GM12878 (cell line): Measurements from ENCODE around the gene MEGF6. TPM values are rescaled to one million over a fixed set of nuclear protein-coding genes. Genes with fewer than 3 reads are reported as not detected.

Experiments used
- ATAC-seq: fragments of 200-7000 bp; cut with Tn5 transposase; 3 replicates; pipeline ENCODE4 v1.9.1; 2020; ENCODE audit warnings: mild to moderate bottlenecking, moderate library complexity
- BruUV-seq: library from RNA; stranded (reverse); fragments of 400-500 nt; replicated peaks from 2 replicates; lab custom pipeline; 2021; lab: Mats Ljungman, UMichigan
- CTCF ChIA-PET: fragments of 300-600 bp; sonication (Branson Sonifier 250); formaldehyde crosslinking; extraction: SDS; loops from one replicate; lab custom pipeline; 2021; ENCODE audit warnings: inconsistent platforms; lab: Yijun Ruan, JAX
- POLR2A ChIA-PET: fragments of 350-600 bp; formaldehyde crosslinking; extraction: SDS; loops from one replicate; lab custom pipeline; 2021; ENCODE audit warnings: inconsistent platforms; lab: Charles Lee
- RAD21 ChIA-PET: fragments of 300-600 bp; sonication (Branson Sonifier 250); formaldehyde crosslinking; loops from one replicate; lab custom pipeline; 2023; ENCODE audit warnings: antibody characterized with exemption; ENCODE audit not compliant: unreplicated experiment; lab: Charles Lee
- SMC1A ChIA-PET: fragments of 300-600 bp; sonication (Branson Sonifier 250); formaldehyde crosslinking; loops from one replicate; lab custom pipeline; 2023; ENCODE audit not compliant: unreplicated experiment, uncharacterized antibody; lab: Charles Lee
- DNase-seq: peaks from one replicate; pipeline ENCODE4 v3.0.0-alpha.2; 2011; ENCODE audit warnings: low read depth, low spot score
- FAIRE-seq: peaks from 3 replicates; lab custom pipeline; 2011; peaks lifted over from hg19 to GRCh38; lab: Jason Lieb, UNC
- H2AFZ ChIP-seq: 2 replicates; pipeline ENCODE4 v1.6.0; 2011; ENCODE audit warnings: low read depth, low read length, control low read depth; ENCODE audit not compliant: control insufficient read depth
- H3K27ac ChIP-seq: 2 replicates; pipeline ENCODE4 v1.5.1; 2011; ENCODE audit warnings: control low read depth; ENCODE audit not compliant: control insufficient read depth, insufficient read depth
- H3K27me3 ChIP-seq, 2 experiments: replicated peaks in 1 of 2; 2 replicates each; pipeline versions ENCODE4 v1.6.0 to v1.6.1; 2011; ENCODE audit warnings: low read length in 1 of 2; ENCODE audit not compliant: control insufficient read depth in 2 of 2, insufficient read depth in 2 of 2
- H3K36me3 ChIP-seq, 2 experiments: 2 replicates each; pipeline ENCODE4 v1.5.1; 2011; ENCODE audit warnings: low read length in 1 of 2; ENCODE audit not compliant: control insufficient read depth in 2 of 2, insufficient read depth in 2 of 2
- H3K4me1 ChIP-seq: 2 replicates; pipeline ENCODE4 v1.6.1; 2011; ENCODE audit warnings: mild to moderate bottlenecking, low read length, moderate library complexity, mixed read lengths; ENCODE audit not compliant: control insufficient read depth, insufficient read depth
- H3K4me2 ChIP-seq: 2 replicates; pipeline ENCODE4 v1.6.0; 2011; ENCODE audit warnings: control low read depth; ENCODE audit not compliant: control insufficient read depth, insufficient read depth
- H3K4me3 ChIP-seq: fragments of 200-600 bp; sonication (generic); 2 replicates; pipeline ENCODE4 v1.5.1; 2016
- H3K79me2 ChIP-seq: 2 replicates; pipeline ENCODE4 v1.6.0; 2011; ENCODE audit warnings: low read length; ENCODE audit not compliant: control insufficient read depth, insufficient read depth
- H3K9ac ChIP-seq: 2 replicates; pipeline ENCODE4 v1.8.0; 2011; ENCODE audit warnings: low read length, control low read depth, mixed read lengths; ENCODE audit not compliant: control insufficient read depth, insufficient read depth
- H3K9me3 ChIP-seq: replicated peaks from 3 replicates; pipeline ENCODE4 v1.5.1; 2011; ENCODE audit warnings: mild to moderate bottlenecking, low read length; ENCODE audit not compliant: control insufficient read depth, insufficient read depth
- H4K20me1 ChIP-seq: 2 replicates; pipeline ENCODE4 v1.6.0; 2011; ENCODE audit not compliant: control insufficient read depth, insufficient read depth
- BMI1 ChIP-seq: fragments of 450-650 bp; IDR thresholded peaks from 2 replicates; pipeline ENCODE4 v1.6.1; 2016; ENCODE audit warnings: mild to moderate bottlenecking, moderate library complexity, borderline replicate concordance
- CHD4 ChIP-seq: fragments of 200-600 bp; sonication (generic); IDR thresholded peaks from 2 replicates; pipeline ENCODE4 v1.6.1; 2016; ENCODE audit warnings: mild to moderate bottlenecking
- IRF5 ChIP-seq: fragments of 450-650 bp; IDR thresholded peaks from 2 replicates; pipeline ENCODE4 v1.6.1; 2017; ENCODE audit warnings: borderline replicate concordance
- RAD51 ChIP-seq: fragments of 450-650 bp; IDR thresholded peaks from 2 replicates; pipeline ENCODE4 v1.6.1; 2016; ENCODE audit warnings: moderate library complexity, mild to moderate bottlenecking, inconsistent platforms
- RFX5 ChIP-seq: IDR thresholded peaks from 2 replicates; pipeline ENCODE4 v1.6.1; 2011; ENCODE audit warnings: low read depth, low read length, improper control_type of control experiment
- TAF1 ChIP-seq: IDR thresholded peaks from 2 replicates; pipeline ENCODE4 v1.6.1; 2011; ENCODE audit warnings: mild to moderate bottlenecking, low read depth, low read length, borderline replicate concordance
- ZBTB33 ChIP-seq: fragments of 450-650 bp; IDR thresholded peaks from 2 replicates; pipeline ENCODE4 v1.6.1; 2017; ENCODE audit warnings: mild to moderate bottlenecking
- ZBTB4 ChIP-seq: fragments of 450-650 bp; formaldehyde crosslinking; IDR thresholded peaks from 2 replicates; pipeline ENCODE4 v1.4.0; 2022; ENCODE audit warnings: mild to moderate bottlenecking, moderate library complexity
- ZBTB40 ChIP-seq: fragments of 450-650 bp; IDR thresholded peaks from 2 replicates; pipeline ENCODE4 v1.6.1; 2016; ENCODE audit warnings: mild to moderate bottlenecking, moderate library complexity, borderline replicate concordance
- WGBS: methylation state at CpG from one replicate; pipeline ENCODE4 v1.1.6; 2016; ENCODE audit warnings: low lambda C conversion rate; ENCODE audit not compliant: insufficient replicate concordance, insufficient coverage; ENCODE audit errors: missing lambda C conversion rate; 5-methylcytosine and 5-hydroxymethylcytosine counted together
- in situ Hi-C: fragments of 300-500 bp; cut with MboI; formaldehyde crosslinking; loops from 9 replicates; pipeline ENCODE4 v1.14.3; 2018; ENCODE audit warnings: mixed read lengths
- intact Hi-C: fragments of 100-400 bp; cut with micrococcal nuclease; formaldehyde crosslinking; loops from one replicate; pipeline ENCODE4 v1.14.2; 2022; ENCODE audit not compliant: unreplicated experiment
- polyA plus RNA-seq, 11 experiments: library from polyadenylated mRNA; depleted of rRNA in 4 of 11; unstranded in 6 of 11; stranded (reverse) in 5 of 11; fragments of >200 nt; fragmentation: Nextera tagmentation in 4 of 11; fragmentation: Illumina TruSeq in 1 of 11; extraction: Ambion mirVana in 4 of 11; extraction: Trizol in 1 of 11; gene quantifications; 1 replicate in 1 of 11; 2 replicates in 10 of 11; pipeline versions ENCODE4 v1.2.1 to v1.2.3, GENCODE V29; 2011 to 2016; ENCODE audit warnings: inconsistent platforms in 2 of 11, missing spikeins in 2 of 11, low read depth in 1 of 11
- total RNA-seq, 4 experiments: library from RNA; depleted of rRNA in 3 of 4; stranded (reverse); fragments of >200 nt in 3 of 4; fragmentation: Illumina TruSeq in 1 of 4; extraction: Trizol in 1 of 4; gene quantifications; 2 replicates each; pipeline versions ENCODE4 v1.2.1 to v1.2.3, GENCODE V29; 2013 to 2021

Gene MEGF6
- total and polyA plus RNA-seq, 10 of the 15 experiments (the other 5 are each of a cell fraction or from before 2014, with no cell fraction given) = 0.03 to 0.41 TPM; not detected in 8

GRCh38 chr1:3499611-3500010 lies 111.7 kb downstream of the MEGF6 start (continued):
- TF ChIP-seq ZBTB40 (no peak), RAD51 (no peak), IRF5 (no peak), CHD4 (no peak)

GRCh38 chr1:3498986-3499385 lies 112.3 kb downstream of the MEGF6 start:
- H3K27me3 ChIP-seq = no peaks in the 10 kb centered on the region
- no peaks in the 10 kb centered on the region for H3K79me2 ChIP-seq
- no peak for ATAC-seq
- no peaks in the 10 kb centered on the region for H3K36me3 ChIP-seq
- H3K4me1 ChIP-seq = no peaks in the 10 kb centered on the region
- WGBS = 25% methylated on average over 8 of the region's 8 CpGs
- in situ Hi-C loops = no loop called here
- no peak overlapping the region for H3K9ac ChIP-seq
- H2AFZ ChIP-seq = no peak overlapping the region
- DNase-seq = no peak
- no peaks in the 10 kb centered on the region for H3K9me3 ChIP-seq
- H3K4me2 ChIP-seq = no peak overlapping the region
- no peak for TF ChIP-seq TAF1
- TF ChIP-seq RFX5 = no peak
- no peak for TF ChIP-seq BMI1
- no peak for TF ChIP-seq ZBTB33
- TF ChIP-seq ZBTB4 (CRISPR knock-in tag) = no peak
- TF ChIP-seq RAD51 = no peak
- TF ChIP-seq, all 136 proteins: peak for 0
- no peak for FAIRE-seq
- SMC1A ChIA-PET = no interaction called here
- RAD21 ChIA-PET = no interaction called here
- BruUV-seq = no TSS peak
- no peak overlapping the region for H3K4me3 ChIP-seq
- POLR2A ChIA-PET = no interaction called here
- CTCF ChIA-PET = no interaction called here
- no peak overlapping the region for H3K27ac ChIP-seq
- intact Hi-C loops = no loop called here
- no peaks in the 10 kb centered on the region for H4K20me1 ChIP-seq
